ENCODE measurements around the gene OPTC.

The OPTC gene

DNA sequence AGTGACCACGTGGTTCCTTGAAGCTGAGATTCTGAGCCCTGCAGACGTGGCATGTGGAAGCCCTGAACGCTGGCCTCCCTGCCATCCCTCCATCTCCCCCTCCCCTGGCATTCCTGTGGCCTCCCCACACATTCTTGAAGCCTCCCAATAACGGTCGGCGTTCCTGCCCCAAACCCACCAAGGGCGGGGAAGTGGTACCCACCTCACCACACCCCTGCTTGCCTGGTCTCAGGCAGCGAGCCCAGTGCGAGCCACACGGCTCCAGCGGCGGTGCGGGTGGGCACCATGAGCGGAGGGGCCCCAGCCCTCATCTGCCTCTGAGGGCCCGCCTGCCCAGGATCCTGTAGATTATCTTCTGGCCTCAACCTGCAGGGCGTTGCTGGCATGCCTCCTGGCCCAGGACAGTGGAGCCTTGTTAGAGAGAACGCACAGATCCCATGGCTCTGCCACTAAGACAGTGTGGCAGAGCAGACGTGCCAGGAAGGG, 38.9 kb upstream of the OPTC start:
- TF ChIP-seq EZH2phosphoT487 (IDR thresholded peaks at IDR 0.05; ENCODE audit: borderline replicate concordance) (no peak), CTCF (conservative IDR thresholded peaks at IDR 0.05; ENCODE audit: low read length) (no peak)
- no peaks in the 10 kb centered on the region for H3K4me1 ChIP-seq (ENCODE audit: insufficient read depth, low read length, poor library complexity, severe bottlenecking)
- H3K4me3 ChIP-seq (ENCODE audit: low read length, poor library complexity, severe bottlenecking): no peak overlapping the region

GRCh38 chr1:203455706-203456105, 38.2 kb upstream of the OPTC start:
- TF ChIP-seq EZH2phosphoT487 (IDR thresholded peaks at IDR 0.05; ENCODE audit: borderline replicate concordance): no peak
- TF ChIP-seq CTCF (conservative IDR thresholded peaks at IDR 0.05; ENCODE audit: low read length): no peak
- Histone ChIP-seq H3K9me2 (replicated peaks; ENCODE audit: low read depth, low read length) (no peaks in the 10 kb centered on the region; the same call in 1 of the 2 replicates), H3K4me2 (ENCODE audit: low read depth, low read length, poor library complexity, severe bottlenecking) (no peak overlapping the region), H4K20me1 (ENCODE audit: insufficient read depth, low read length, poor library complexity, severe bottlenecking) (no peaks in the 10 kb centered on the region), H3F3A (ENCODE audit: low read depth) (no peaks in the 10 kb centered on the region), H3K36me3 (ENCODE audit: insufficient read depth, low read length) (no peaks in the 10 kb centered on the region), H3K27me3 (ENCODE audit: insufficient read depth, low read length, poor library complexity, severe bottlenecking) (no peaks in the 10 kb centered on the region), H3K9me3 (ENCODE audit: insufficient read depth, low read depth, low read length) (no peaks in the 10 kb centered on the region), H3K4me1 (ENCODE audit: insufficient read depth, low read length, poor library complexity, severe bottlenecking) (no peaks in the 10 kb centered on the region), H3K79me2 (ENCODE audit: insufficient read depth, low read length) (no peaks in the 10 kb centered on the region), H3K9ac (ENCODE audit: low read depth, low read length, poor library complexity, severe bottlenecking) (no peak overlapping the region), H2AFZ (ENCODE audit: low read length) (no peak overlapping the region), H3K4me3 (ENCODE audit: low read length, poor library complexity, severe bottlenecking) (no peak overlapping the region)

More for the DNA sequence above, 38.9 kb upstream of the OPTC start:
- H3K79me2 ChIP-seq (ENCODE audit: insufficient read depth, low read length): no peaks in the 10 kb centered on the region
- H3K9ac ChIP-seq (ENCODE audit: low read depth, low read length, poor library complexity, severe bottlenecking): no peak overlapping the region
- no peaks in the 10 kb centered on the region for H3F3A ChIP-seq (ENCODE audit: low read depth)
- H3K4me2 ChIP-seq (ENCODE audit: low read depth, low read length, poor library complexity, severe bottlenecking): no peak overlapping the region
- no peaks in the 10 kb centered on the region for H3K9me3 ChIP-seq (ENCODE audit: insufficient read depth, low read depth, low read length)
- no peaks in the 10 kb centered on the region for H4K20me1 ChIP-seq (ENCODE audit: insufficient read depth, low read length, poor library complexity, severe bottlenecking)
- H3K27me3 ChIP-seq (ENCODE audit: insufficient read depth, low read length, poor library complexity, severe bottlenecking): no peaks in the 10 kb centered on the region
- H3K36me3 ChIP-seq (ENCODE audit: insufficient read depth, low read length): no peaks in the 10 kb centered on the region
- no peak overlapping the region for H2AFZ ChIP-seq (ENCODE audit: low read length)
- H3K9me2 ChIP-seq (replicated peaks; ENCODE audit: low read depth, low read length): no peaks in the 10 kb centered on the region; the same call in 1 of the 2 replicates

DNA sequence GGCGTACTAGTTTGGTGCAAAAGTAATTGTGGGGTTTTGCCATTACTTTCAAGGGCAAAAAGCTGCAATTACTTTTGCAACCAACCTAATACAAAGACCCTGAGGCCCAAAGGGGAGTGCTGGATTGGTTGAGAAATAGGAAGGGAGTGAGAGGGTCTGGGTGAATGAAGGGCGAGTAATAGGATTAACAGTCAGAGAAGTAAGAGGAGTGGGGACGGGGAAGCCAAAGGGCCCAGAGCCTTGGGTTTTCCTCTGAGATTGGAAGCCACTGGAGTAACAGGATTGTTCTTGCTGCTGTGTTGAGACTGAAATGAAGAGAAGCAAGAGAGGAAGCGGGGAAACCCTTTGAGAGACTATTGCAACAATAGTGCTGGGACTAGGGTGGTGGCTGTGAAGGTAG, 37.4 kb upstream of the OPTC start:
- Histone ChIP-seq H3K4me3 (ENCODE audit: low read length, poor library complexity, severe bottlenecking) (no peak overlapping the region), H3K9me2 (replicated peaks; ENCODE audit: low read depth, low read length) (no peaks in the 10 kb centered on the region; the same call in 1 of the 2 replicates), H3K4me2 (ENCODE audit: low read depth, low read length, poor library complexity, severe bottlenecking) (no peak overlapping the region), H3F3A (ENCODE audit: low read depth) (no peaks in the 10 kb centered on the region), H2AFZ (ENCODE audit: low read length) (no peak overlapping the region), H3K4me1 (ENCODE audit: insufficient read depth, low read length, poor library complexity, severe bottlenecking) (no peaks in the 10 kb centered on the region), H3K9ac (ENCODE audit: low read depth, low read length, poor library complexity, severe bottlenecking) (no peak overlapping the region), H3K9me3 (ENCODE audit: insufficient read depth, low read depth, low read length) (no peaks in the 10 kb centered on the region), H4K20me1 (ENCODE audit: insufficient read depth, low read length, poor library complexity, severe bottlenecking) (no peaks in the 10 kb centered on the region), H3K36me3 (ENCODE audit: insufficient read depth, low read length) (no peaks in the 10 kb centered on the region), H3K27me3 (ENCODE audit: insufficient read depth, low read length, poor library complexity, severe bottlenecking) (no peaks in the 10 kb centered on the region), H3K79me2 (ENCODE audit: insufficient read depth, low read length) (no peaks in the 10 kb centered on the region)
- TF ChIP-seq EZH2phosphoT487 (IDR thresholded peaks at IDR 0.05; ENCODE audit: borderline replicate concordance) (no peak), CTCF (conservative IDR thresholded peaks at IDR 0.05; ENCODE audit: low read length) (no peak)
